ENCODE measurements around the gene ATP2B2.

ATP2B2 gene

GRCh38 chr3:10528046-10528445 is 22.7 kb upstream of the ATP2B2 start:
- no peak for DNase-seq

- no peak for DNase-seq
Measured at GRCh38 chr3:10527295-10528001, 22.1 kb upstream of the ATP2B2 start.

DNA sequence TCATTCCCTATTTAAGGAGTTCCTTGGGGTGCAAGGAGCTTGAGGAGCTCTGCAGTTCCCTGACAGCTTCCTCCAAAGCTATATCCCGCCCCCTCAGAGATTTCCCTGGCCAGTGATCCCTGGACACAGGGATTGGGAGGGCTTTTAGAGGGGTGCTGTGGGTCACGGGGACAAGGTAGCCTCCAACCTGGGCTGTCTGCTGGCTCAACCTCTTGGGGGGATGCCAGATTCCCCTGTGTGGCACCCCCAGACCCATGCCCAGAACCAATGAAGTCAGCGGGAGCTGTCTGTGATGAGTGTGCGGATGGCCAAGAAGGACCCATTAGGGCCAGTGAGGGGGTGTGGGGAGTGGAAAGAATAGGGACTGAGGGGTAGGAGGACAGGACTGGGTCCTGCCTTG is 21.0 kb upstream of the ATP2B2 start:
- no peak for DNase-seq

DNA sequence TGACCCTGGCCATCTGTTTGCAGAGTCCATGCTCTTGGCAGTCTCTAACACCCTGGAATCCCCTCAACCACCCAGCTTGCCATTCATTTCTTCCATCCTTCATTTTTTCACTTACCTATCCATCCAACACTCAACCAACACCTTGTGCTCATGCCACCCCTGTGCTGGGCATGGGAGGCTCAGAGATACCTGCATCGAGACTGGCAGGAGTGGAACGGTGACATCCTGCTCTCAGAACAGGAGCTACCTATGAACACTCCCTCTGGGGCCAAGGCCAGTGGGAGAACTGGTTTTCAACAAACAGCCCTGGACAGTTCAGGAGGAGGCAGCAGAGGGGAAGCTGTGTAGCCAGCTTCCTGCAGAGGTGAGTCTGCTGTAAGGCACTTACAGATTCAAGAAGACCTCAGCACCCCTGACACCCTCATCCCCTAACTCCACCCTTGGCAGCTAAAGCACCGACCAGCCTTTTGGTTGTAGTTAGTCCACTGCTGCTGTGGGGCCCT is 19.5 kb upstream of the ATP2B2 start:
- no peak for DNase-seq

- no peak for DNase-seq
Measured at GRCh38 chr3:10524270-10524669, 18.9 kb upstream of the ATP2B2 start.

DNA sequence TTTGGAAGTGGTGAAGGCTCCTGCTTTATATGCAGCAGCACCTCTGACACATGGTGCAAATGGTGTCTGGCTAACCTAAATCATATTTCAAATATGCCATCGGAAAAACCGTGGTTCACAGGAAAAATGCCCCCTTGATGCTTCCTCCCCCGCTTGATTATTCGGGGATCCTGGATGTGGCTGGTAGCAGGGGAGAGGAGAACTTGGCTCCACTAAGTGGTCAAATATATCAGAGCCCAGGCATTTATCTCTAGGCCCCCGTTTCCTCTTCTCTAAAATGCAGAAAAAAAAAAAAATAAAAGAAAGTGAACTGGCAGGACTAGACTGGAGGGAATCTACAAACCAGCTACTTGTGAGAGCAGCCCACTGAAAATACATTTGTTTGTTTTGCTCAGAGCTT is 18.2 kb upstream of the ATP2B2 start:
- DNase-seq, result no peak

GRCh38 chr3:10522646-10523303 is 17.4 kb upstream of the ATP2B2 start:
- no peak for DNase-seq

- no peak for DNase-seq
Measured at GRCh38 chr3:10521772-10522441, 16.5 kb upstream of the ATP2B2 start.

DNA sequence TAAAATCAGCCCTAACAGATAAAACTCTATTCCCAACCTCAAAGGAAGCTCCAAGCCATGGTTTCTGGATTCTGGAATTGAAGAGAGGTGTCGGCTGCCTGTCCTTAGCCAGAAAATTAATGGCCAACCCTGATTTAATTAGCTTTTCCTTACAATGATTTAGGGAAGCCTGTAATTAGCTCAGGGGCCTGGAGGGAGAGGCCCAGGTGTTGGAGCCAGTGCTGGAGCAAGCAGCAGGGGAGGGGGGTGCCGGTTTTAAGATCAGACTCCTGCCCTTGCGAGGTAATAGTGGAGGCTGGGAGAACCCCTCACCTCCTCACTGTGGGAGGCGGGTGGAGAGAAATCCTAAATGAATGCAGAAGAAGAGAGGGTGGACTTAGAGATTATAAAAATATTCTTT is 14.7 kb upstream of the ATP2B2 start:
- no peak for DNase-seq

DNA sequence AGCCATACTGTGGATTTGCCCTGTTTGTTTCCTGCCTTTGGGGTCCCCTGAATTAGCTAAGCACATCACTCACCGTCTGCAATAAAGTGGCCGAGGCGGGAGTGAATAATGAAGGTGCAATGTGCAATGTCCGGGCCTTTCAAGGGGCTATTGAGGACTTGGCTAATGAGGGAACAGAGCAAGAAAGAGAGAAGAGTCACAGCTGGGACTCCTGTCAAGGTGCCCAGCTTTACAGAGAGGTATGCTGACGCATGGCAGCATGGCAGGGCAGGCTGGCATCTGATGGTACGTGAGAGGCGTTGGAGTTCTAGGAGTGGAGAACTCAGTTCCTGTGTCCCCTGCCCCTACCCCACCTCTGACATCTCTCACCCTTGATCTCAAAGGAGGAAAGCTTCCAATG is 13.8 kb upstream of the ATP2B2 start:
- no peak for DNase-seq

DNA sequence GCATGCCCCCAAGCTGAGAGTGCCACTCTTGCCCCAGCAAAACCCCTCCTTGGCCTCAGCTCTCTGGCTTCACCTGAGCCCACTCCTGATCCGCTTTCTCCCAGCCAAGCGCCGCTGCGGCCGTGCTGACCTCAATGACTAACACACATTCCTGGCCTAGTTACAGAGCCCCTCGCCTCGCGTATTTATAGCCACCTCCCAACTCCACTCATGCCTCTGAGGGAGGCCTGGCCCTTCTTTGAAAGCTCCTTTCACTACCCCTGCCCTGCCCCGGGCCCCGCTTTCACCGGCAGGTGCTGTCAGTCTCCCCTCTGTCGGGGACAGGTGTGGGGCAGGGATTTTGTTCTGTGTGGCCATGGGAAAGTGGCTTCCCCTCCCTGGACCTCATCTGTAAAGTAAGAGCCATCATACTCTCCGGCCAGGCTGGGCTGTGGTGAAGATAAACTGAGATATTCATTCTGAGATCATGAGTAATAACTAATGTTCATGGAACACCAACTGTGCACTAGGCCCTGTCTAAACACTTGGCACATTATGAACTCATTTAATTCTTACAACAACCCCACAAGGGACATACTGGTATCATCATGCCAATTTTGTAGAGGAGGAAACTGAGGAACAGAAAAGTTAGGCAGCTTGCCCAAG is 13.2 kb upstream of the ATP2B2 start:
- no peak for DNase-seq

- DNase-seq, result no peak
Measured at GRCh38 chr3:10517627-10518026, 12.2 kb upstream of the ATP2B2 start.

- DNase-seq, result no peak
Measured at GRCh38 chr3:10516544-10517452, 11.4 kb upstream of the ATP2B2 start.

DNA sequence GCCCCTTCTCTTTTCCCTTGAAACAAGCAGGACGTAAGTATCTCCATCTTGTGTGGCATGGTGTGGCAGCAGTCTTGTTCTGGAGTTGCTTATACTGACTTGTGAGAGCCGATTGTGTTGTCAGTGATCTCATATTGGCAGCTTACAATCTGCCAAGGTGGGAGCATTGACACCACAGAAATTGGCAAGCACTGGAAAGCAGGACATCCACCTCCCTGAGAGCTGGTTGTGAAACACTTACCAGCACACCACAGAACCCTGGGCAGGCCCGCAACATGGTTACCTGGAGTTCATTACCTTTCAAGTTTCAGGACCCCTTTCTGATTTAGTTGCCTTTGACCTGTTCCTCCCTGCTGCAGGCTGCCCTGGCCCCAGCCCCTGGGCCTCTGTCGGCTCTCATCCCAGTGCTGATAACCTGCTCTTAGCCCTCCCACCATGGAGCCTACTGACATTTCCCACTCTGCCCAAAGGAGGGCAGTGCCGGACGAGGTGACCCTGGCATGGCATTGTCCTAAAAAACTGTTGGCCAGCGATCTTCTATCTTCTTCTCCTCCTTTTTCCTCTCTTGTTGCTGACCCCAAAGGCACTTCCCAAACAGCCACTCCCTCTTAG is 10.6 kb upstream of the ATP2B2 start:
- no peak for DNase-seq

- no peak for DNase-seq
Measured at GRCh38 chr3:10515396-10515795, 10.0 kb upstream of the ATP2B2 start.

DNA sequence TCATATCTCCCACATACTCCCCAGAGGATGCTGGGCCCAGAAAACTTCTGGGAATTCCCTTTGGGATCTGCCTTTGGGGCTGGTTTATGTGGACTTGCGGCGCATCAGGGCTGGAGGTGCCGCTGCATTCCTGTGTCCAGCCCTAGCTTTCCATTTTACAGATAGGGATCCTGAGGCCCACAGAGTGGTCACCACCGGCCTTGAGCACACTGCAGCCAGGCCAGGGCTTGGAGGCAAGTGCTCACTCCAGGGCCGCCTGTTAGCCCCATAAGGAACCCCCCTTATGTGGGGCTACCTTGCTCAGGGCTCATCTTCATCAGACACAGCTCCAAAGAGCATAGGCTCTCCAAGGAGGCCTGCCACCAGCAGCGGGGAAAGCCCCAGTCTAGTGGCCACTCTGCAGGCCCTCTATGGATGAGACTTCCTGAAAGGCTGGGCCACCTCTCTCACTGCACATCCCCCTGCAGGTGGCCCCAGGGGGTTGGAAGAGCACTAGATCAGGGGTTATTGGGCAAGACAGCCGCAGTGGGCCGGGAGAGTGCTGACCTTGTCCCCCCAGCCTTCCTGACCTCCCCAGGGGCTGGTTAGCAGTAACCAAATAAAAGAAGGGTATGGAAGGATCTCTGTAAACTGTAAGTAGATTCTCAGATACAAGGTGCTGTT is 9.2 kb upstream of the ATP2B2 start:
- no peak for DNase-seq

DNA sequence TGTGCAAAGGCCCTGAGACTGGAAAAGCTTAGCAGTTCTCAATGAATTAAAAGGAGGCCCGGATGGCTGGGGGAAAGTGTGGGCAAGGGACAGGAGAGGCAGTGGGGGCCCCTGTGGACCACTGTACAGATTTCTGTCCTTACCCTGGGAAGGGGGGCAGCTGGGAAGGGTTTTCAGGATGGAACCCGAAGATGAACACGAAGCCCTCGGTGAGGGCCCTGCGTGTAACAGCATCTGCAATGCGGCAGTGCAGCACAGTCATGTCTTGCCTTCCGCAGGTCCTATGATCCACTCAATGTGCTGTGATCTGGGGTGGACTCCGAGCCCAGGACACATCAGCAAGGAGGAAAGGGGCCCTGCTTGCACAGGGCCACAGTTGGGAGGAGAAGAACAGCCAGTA is 7.9 kb upstream of the ATP2B2 start:
- DNase-seq, result no peak

DNA sequence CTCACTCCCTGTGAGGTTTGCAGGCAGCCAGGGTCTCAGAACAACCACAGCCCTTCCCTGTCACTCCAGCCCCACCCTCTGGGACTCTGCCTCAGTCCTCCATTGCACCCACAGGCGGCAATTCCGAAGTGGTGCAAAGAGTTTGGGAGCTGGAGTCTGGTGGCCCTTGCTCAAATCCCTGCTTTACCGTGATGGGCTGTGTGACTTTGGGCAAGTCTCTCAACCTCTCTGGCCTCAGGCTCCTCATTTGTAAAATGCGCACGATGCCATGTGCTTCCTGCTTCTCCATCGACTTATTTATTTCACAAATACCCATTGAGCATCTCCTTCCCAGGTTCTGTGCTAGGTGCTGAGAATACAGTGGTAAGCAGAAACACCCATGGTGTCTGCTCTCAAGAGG is 7.3 kb upstream of the ATP2B2 start:
- DNase-seq, result no peak

GRCh38 chr3:10511809-10512494 is 6.6 kb upstream of the ATP2B2 start:
- no peak for DNase-seq

DNA sequence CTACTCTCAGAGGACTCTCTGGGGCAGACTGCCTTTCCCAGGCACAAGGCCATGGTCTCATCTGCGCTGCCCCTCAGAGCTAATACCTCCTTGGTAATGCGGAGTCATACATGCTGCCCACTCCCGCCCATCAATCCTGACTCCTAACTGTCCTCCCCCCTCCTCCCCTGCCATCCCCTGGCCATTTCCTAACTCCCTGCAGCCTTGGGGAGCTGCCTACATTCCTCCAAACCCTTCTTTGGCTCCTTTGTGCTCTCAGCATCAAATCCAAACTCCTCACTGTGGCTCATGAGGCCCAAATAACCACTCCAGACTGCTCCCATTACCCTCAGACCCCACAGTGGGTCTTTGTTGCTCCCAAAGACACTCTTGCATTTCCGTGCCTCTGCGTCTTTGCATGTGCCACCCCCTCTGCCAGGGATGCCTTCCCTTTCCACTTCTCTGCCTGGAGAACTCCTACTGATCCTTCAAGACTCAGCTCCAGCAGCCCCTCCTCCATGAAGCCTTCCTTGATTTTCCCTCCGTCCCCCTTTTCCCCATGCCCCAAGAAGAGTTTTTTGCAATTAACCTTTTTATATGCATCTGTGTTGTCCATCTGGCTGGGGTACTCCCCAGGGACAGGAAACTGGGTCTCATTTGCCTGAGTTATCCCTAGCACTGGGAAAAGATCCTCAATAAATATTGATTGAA is 5.5 kb upstream of the ATP2B2 start:
- no peak for DNase-seq

Data from NCI-H2171 (cell line).